Chondrocyte (in vitro differentiated cells): ENCODE data around the gene GPR161. TPM values are rescaled to one million over a fixed set of nuclear protein-coding genes. Genes with fewer than 3 reads are reported as not detected.
"Not testable (repeated sequence)": the region's sequence is repeated elsewhere in the genome, so short reads cannot be mapped to it uniquely, and the experiment has no call there.

Source experiments
- DNase-seq: peaks from one replicate; pipeline ENCODE4 v3.0.0; 2021; ENCODE audit warnings: mixed read lengths, low spot score
- H3K27ac Mint-ChIP-seq: one replicate; pipeline ENCODE4 v1.8.0; 2021; ENCODE audit warnings: mild to moderate bottlenecking, moderate library complexity, mixed read lengths; ENCODE audit not compliant: unreplicated experiment
- H3K27me3 Mint-ChIP-seq: 2 replicates; pipeline ENCODE4 v1.8.0; 2021; ENCODE audit warnings: low read depth, mixed read lengths
- H3K36me3 Mint-ChIP-seq: 2 replicates; pipeline ENCODE4 v1.8.0; 2021; ENCODE audit warnings: low read depth, mixed read lengths
- H3K4me1 Mint-ChIP-seq: 2 replicates; pipeline ENCODE4 v1.8.0; 2021; ENCODE audit warnings: low read depth, mild to moderate bottlenecking, mixed read lengths
- H3K4me3 Mint-ChIP-seq: one replicate; pipeline ENCODE4 v1.8.0; 2021; ENCODE audit warnings: mild to moderate bottlenecking, moderate library complexity, mixed read lengths; ENCODE audit not compliant: unreplicated experiment
- H3K9me3 Mint-ChIP-seq: 2 replicates; pipeline ENCODE4 v1.8.0; 2021; ENCODE audit warnings: low read depth, mixed read lengths
- CTCF ChIP-seq: fragments of 200-600 bp; sonication (generic); IDR thresholded peaks from 2 replicates; pipeline ENCODE4 v1.5.0; 2021; ENCODE audit warnings: antibody characterized with exemption, mild to moderate bottlenecking, moderate library complexity
- total RNA-seq: library from RNA; stranded (reverse); gene quantifications from 3 replicates; pipeline ENCODE4 v1.2.1, GENCODE V29; 2021

GPR161 gene
- total RNA-seq, 1 donor from 2014 or later = 33.5 TPM

DNA sequence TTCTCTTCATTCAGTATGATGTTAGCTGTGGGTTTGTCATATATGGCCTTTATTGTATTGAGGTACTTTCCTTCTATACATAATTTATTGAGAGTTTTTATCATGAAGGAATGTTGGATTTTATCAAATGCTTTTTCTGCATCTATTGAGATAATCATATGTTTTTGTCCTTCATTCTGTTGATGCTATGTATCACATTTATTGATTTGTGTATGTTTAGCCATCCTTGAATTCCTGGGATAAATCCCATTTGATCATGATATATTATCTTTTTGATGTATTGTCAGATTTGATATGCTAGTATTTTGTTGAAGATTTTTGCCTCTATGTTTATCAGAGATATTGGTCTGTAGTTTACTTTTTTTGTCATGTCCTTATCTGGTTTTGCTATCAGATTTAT lies 20.9 kb upstream of the GPR161 start:
- no peak for TF ChIP-seq CTCF
- Mint-ChIP-seq H3K9me3 (peaks cover 39% of the 10 kb centered on the region), H3K4me1 (peaks cover 8% of the 10 kb centered on the region), H3K27ac (no peak overlapping the region), H3K27me3 (no peaks in the 10 kb centered on the region), H3K4me3 (no peak overlapping the region), H3K36me3 (peaks cover 13% of the 10 kb centered on the region)
- DNase-seq = no peak

DNA sequence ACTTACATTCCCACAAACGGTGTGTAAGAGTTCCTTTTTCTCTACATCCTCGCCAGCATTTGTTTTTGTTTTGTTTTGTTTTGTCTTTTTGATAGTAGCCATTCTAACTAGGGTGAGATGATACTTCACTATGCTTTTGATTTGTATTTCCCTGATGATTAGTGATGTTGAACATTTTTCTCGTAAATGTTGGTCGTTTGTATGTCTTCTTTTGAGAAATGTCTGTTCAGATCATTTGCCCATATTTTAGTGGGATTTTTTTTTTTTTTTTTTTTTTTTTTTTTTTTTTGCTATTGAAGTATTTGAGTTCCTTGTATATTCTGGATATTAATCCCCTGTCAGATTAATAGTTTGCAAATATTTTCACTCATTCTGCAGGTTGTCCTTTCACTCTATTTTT lies 19.2 kb upstream of the GPR161 start:
- peaks cover 2% of the 10 kb centered on the region for H3K4me1 Mint-ChIP-seq
- H3K4me3 Mint-ChIP-seq = no peak overlapping the region
- no peak overlapping the region for H3K27ac Mint-ChIP-seq
- TF ChIP-seq CTCF = no peak
- DNase-seq = no peak
- peaks cover 39% of the 10 kb centered on the region for H3K9me3 Mint-ChIP-seq
- H3K27me3 Mint-ChIP-seq = no peaks in the 10 kb centered on the region
- H3K36me3 Mint-ChIP-seq = peaks cover 13% of the 10 kb centered on the region

GRCh38 chr1:168154707-168155106 lies 18.0 kb upstream of the GPR161 start:
- not testable (repeated sequence) for H3K27ac Mint-ChIP-seq, H3K4me3 Mint-ChIP-seq, DNase-seq, H3K4me1 Mint-ChIP-seq, H3K27me3 Mint-ChIP-seq
- peaks cover 30% of the 10 kb centered on the region for H3K9me3 Mint-ChIP-seq
- peaks cover 13% of the 10 kb centered on the region for H3K36me3 Mint-ChIP-seq

DNA sequence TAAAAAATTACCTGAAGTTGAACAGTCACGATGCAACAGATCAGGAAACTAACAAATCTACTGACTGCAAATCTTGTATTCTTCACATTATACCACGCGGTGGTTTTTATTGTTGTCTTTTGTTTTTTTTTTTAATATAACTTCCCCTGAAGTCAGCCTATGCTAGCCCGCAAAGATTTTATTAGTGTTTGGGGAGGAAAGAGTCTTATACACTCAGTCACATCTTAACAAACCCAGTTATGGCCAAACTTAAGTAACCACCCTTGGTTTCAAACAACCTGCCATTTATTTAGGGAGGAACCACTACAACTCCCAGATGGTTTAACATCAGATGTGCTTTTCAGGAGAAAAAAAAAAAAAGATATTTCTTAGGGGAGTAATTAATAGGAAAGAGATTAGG lies 15.2 kb upstream of the GPR161 start:
- Mint-ChIP-seq H3K4me1 (no peaks in the 10 kb centered on the region), H3K27me3 (no peaks in the 10 kb centered on the region), H3K9me3 (peaks cover 9% of the 10 kb centered on the region), H3K27ac (no peak overlapping the region), H3K4me3 (no peak overlapping the region), H3K36me3 (peaks cover 2% of the 10 kb centered on the region)
- TF ChIP-seq CTCF = no peak
- no peak for DNase-seq

DNA sequence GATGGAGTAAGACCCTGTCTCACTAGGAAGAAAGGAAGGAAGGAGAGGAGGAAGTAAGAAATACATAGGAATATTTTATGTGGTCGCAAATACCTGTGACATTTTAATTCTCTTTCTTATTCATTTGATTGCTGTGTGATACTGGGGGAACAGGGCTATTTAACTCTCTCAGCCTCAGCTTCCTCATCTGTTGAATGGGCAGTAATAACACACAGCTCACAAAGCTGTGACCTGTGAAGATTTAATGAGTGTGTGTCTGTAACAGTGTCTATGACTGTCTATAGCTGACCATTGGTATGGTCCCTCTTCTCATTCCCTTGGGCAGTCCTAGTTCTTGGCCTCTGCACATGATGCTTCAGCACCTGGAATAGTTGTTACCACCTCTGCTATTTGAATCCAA lies 13.6 kb upstream of the GPR161 start:
- TF ChIP-seq CTCF = no peak
- H3K36me3 Mint-ChIP-seq = no peaks in the 10 kb centered on the region
- DNase-seq = no peak
- H3K4me1 Mint-ChIP-seq = peaks cover 3% of the 10 kb centered on the region
- no peak overlapping the region for H3K27ac Mint-ChIP-seq
- no peaks in the 10 kb centered on the region for H3K27me3 Mint-ChIP-seq
- H3K9me3 Mint-ChIP-seq = no peaks in the 10 kb centered on the region
- H3K4me3 Mint-ChIP-seq = no peak overlapping the region

DNA sequence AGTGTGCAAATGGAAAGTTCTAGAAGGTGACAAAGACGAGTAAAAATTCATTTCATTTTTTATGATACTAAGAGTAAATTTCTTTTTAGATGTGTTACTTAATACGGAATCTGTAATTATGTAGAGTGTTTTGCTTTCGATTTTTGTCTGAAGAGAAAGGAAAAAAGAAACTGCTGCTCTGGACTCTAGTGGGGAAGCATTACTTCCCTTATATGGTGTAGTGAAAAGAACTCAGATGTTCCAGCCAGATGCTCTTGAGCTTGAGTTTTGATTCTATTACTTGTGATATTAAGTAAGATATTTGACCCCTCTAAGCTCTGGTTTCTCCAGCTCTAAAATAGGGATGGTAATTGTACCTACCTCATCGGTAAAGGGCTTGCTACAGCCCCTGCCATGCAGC lies 12.2 kb upstream of the GPR161 start:
- TF ChIP-seq CTCF = no peak
- no peak for DNase-seq
- H3K9me3 Mint-ChIP-seq = no peaks in the 10 kb centered on the region
- H3K27ac Mint-ChIP-seq = no peak overlapping the region
- no peak overlapping the region for H3K4me3 Mint-ChIP-seq
- no peaks in the 10 kb centered on the region for H3K27me3 Mint-ChIP-seq
- peaks cover 3% of the 10 kb centered on the region for H3K4me1 Mint-ChIP-seq
- H3K36me3 Mint-ChIP-seq = no peaks in the 10 kb centered on the region
